Kasumi-1 (cell line): ENCODE measurements around the gene FGD5.
A peak's percentile ranks its signal among the peaks of the same experiment; 100 is the strongest.

Experiments
- DNase-seq, 2 experiments: peaks; one replicate each; lab custom pipeline; 2025; lab: John Stamatoyannopoulos, UW

Gene FGD5

DNA sequence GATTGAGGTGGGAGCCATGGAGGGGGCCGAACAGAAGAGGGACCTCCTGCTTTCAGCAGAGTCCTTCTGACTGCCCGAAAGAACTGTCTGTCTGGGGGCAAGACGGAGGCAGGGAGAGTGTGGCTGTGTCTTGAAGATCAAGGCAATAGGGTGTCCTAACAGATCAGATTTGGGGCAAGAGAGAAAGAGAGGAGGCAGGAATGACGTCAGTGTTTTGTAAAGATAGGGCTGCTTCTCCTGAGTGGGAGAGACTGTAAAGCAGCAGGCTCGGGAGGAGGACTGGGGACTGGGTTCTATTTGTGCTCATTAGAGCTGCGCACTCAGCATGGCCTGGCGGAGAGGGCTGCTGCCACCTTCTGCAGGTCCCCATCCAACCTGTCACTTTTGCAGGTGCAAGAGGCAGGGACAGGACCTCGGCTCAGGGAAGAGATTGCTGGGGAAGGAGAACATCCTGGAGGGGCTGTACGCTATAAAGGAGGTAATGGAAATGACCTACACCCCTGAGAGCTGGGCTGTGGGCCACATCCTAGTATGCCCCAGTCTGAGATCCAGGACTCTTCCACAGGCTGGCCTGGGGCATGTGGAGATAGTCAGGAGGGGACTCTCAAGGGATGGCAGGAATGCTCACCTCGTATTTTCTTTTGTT lies 29.0 kb upstream of the FGD5 start:
- DNase-seq = no peak

DNA sequence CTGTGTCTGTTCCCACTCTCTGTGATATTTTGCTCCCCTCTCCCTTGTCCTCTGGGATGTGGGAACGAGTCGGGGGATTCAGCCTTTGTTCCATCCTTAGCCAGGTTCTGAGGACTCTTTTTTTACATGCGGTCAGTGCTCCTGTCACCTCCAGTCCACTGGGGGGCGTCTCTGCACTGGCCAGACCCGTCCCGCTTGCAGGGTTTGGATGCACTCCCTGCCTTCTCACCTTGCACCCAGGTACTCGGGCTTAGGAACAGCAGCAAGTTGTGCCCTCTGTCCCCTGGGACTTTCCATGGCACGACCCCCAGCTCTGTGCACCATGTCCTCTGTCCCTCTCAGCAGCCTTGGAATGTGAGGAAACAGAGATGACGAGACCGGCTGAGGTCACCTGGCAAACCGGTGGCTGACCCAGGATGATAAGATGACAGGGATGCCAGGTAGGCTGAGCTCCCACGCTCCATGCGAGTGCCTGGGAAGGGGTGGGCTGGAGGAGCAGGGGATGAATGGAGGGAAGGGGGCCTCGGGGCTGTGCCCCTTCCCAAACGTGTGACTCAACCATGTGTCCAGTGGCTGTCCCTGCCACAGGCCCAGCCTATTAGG lies 27.3 kb upstream of the FGD5 start:
- peak; percentile 41 to 51 for DNase-seq

DNA sequence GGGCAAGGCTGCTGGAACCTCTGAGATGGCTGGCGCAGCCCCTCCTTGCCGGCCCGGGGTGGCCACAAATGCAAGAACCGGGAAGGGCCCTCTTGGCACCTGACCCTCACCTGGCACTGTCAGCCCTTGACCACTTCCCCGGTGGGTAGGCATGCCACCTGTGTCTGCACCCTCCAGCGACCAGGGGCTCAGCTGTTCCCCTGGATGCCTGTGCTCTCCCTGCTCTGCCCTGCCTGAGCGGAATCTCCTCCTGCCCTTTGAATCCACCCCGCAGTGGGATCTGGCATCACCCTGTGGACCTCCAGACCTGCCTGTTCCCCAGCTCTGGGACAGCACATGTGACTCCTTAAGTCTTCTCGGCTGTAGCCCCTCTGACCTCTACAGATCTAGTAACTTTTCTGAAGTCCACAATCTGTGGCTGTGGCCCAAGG lies 26.1 kb upstream of the FGD5 start:
- no peak for DNase-seq

- no peak for DNase-seq
Observed at GRCh38 chr3:14793126-14793857, 25.5 kb upstream of the FGD5 start.

DNA sequence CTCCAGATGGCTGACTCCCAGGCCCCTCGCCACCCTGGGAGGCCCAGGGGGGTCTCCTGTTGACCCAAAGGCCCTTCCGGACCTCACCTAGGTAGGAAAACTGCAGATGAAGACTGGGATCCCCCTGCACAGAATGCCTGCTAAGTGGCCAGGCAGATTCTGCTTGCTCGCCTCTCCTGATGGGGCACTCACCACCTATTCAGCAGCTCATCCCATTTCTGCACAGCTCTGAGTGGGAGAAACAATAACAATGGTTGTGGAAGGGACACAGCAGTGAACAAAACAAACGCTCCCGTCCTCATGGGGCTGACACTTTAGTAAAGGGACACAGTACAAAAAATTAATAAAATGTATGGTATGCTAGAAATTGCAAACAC lies 24.9 kb upstream of the FGD5 start:
- DNase-seq = no peak

DNA sequence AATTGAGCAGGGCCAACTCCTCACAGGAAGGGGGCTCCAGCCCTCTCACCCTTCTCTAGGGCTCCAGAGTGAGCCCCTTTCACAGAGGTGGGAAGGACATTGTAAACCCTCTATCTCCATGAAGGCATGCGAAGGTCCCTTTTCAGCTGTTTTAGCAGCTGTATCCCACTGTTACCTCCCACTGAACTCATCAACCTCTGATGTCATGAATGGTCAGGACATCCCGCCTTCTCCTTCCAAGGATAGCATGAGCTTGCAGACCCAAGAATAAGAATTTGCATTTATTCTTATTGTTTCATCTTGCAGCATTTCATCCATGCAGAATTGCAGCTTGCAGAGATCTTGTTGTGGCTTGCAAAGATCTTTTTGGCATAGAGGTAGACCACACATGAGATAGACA lies 24.3 kb upstream of the FGD5 start:
- no peak for DNase-seq

GRCh38 chr3:14795996-14796395 lies 22.8 kb upstream of the FGD5 start:
- DNase-seq = no peak

DNA sequence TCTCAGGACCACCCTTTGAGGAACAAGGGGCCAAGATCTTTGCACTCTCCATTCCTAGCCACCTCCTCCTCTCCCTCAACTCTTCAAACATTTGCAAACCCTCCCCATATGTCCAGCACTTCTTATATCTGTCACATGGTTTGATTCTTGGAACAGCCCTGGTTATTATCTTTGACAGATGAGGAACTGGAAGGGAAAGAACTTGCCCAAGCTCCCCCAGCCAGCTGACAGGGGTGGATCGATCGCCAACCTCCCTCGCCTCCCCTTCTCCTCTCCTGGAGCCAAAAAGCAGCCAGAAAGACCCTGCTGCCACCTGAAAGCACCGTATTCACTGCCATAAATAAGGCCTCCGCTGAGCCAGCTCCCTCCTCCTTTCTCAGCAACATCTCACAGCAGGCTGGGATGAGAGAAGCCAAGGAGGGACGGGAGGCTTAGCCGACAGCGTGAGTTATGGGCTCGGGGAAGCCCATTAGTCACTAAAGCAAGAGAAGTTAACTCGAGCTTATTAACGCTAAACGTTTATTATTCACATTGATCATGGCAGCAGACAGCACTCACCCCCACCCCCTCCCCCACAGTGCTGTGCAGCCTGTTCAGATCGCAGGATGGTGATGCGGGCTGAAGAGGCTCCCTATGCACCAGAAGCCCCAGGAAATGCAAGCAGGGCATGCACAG lies 22.2 kb upstream of the FGD5 start:
- DNase-seq = no peak

DNA sequence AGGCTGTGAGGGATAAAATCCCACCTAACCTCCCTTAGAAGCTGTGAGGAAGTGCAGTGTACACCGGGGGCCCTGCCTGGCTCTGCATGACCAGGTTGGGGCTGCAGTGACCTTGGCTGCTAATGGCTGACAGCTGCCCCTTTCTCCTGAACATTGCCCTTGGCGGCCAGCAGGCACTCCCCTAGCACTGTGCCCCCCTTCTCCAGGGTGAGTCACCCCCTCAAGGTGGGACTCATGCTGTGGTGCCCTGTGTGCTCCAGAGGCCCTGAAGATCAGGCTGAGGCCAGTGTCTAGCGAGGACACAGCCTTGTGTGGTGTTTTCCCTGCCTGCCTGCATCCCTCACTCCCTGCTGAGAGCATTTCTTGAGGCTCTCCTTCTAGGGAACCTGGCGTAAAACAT lies 21.0 kb upstream of the FGD5 start:
- no peak for DNase-seq

DNA sequence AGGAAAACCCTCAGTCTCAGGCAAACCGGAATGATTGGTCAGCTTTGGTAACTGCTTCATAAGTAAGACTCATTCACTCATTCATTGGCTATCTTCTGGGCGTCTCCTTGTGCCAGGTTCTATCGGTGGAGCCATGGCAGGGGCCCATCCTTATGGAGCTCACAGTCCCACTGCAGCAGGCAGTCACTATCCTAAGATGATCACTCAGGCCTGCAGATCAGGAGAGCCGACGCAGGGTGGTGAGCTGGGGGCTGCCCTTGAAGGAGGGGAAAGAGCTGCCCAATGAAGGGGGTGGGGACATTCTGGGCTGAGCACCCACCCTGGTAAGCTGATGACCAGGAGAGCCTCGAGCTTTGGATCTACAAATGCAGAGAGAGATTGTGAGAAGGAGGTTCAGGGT lies 20.5 kb upstream of the FGD5 start:
- no peak for DNase-seq

- DNase-seq = no peak
Observed at GRCh38 chr3:14799146-14799545, 19.6 kb upstream of the FGD5 start.

- DNase-seq = no peak
Observed at GRCh38 chr3:14801031-14801430, 17.7 kb upstream of the FGD5 start.

- no peak for DNase-seq
Observed at GRCh38 chr3:14801668-14802380, 16.9 kb upstream of the FGD5 start.

DNA sequence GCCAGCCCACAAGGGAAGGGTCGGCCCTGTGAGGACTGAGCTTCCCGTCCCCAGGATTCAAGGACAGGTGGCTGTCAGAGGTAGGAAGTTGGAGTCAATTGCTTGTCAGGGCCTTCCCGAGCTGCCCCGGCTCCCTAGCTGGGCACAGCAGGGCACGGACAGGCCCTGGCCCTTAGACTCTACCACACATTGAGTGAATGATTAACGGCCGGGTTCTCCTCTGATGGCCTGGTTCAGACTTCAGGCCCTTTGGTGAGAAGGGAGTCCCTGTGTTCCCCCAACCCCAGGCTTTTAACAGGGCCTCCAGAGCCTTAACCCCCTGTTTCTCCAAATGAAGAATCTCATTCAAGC lies 16.4 kb upstream of the FGD5 start:
- DNase-seq = no peak

DNA sequence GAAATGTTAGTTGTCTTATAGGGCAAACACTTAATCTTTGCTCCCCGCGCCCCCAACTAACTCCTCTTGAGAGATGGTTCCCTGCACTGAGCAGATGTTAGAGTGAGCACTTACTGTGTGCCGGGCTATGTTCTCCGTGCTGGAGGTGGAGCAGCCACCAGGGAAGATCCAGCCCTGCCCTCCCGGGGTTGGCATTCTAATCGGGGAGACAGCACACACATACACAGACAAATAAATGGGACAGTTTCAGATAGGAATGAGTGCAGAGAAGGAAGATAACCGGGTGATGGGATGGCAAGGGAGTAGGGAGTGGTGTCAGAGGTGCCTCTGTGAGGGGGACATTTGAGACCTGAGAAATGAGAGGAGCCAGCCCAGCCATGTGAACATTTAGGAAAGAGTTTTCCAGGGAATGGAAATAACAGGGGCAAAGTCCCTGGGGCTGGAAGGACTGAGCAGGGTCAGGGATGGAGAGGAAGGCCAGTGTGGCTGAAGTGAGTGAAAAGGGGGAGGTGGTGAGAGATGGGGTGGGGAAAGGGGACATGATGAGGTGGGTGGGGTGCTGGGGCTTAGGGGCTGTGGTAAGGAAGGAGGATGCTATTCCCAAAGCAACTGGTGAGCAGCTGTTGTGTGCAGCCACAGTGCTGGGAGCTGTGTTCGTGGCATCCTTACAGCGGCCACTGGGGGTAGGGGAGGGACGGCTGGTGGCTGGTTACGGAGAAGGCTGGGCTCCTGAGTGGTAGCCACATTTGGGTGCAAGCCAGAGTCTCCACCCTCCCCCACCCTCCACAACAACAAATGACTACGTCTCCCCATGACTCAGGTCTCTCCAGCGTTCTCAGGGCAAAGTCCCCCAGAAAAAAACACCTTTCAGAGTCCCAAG lies 15.4 kb upstream of the FGD5 start:
- DNase-seq = no peak

DNA sequence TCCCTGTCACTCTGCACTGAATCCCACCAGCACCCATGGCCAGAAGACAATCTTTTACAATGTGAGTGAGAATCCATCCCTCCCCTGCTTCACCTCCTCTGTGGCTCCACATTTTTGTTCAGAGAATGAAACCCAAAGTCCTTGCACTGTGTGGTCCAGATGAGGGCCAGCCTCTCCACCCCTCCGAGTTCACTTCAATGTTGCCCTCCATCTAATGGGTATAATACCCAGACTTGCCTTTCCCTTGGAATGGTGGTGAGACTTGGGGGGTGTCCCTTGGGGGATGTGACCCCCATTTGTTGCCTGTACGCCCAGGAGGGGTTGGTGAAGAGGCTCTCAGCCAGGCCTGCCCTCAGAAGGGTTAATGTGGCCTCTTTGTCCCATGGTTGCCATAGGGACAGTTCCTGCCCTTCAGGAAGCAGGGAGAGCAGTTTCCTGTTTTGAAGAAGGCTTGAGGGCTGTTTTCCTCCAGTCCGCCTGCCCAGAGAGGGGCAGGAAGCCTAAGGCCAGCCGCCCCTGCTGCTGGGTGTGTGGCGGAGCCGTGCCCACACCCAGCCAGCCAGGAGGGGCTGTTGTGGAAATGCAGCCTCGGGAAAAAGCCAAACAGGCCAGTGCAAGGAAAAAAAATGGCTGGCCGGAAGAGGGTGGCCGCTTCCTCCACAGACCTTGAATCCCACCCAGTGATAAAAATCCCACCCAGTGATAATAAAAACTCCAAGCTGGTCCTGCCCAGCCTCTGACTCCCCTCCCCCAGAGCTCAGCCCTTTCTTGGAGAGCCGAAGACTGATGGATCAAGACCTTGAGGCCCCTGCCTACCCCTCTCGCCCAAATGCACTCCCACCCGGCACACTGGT lies 14.6 kb upstream of the FGD5 start:
- DNase-seq = peak; percentile 35 to 37

DNA sequence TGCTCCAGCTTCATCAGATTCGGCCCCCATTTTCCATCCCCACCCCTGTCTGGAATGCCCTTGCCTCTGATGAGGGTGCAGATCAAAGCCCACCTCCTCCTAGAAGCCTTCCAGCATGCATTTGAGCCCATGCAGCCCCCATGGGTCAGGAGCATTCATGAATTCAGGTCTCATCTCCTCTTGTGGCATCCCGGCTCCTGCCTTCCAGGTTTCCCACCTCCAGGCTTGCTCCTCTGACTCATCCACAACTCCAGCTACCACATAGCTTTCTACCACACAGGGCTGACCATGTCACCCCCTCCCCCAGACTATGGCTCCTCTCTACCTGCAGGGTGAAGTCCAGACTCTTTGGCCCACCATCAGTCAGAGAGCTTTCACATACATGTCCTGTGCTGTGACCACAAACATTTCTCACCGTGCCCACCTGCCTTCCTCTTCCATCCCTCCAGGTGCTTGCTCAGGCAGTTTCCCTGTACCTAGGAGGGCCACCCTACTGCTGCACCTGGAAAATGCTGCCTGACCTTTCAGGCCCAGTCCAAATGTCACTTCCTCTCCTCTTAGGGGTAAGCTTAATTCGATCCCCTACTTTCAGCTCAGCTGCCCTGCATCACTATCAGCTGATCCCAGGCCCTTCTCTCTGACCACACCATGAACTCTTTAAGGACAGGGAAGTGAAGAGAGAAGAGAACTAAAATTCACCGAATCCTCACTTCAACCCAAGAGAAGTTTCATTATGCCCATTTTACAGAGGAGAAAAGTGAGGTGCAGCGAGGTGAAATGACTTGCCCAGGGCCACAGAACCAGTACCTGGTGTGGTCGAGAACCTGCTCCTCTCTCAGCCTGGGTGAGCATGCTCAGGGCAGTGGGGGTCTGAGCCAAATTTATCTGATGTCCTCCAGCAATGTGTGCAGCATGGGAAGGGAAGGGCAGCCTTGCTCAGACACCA lies 13.7 kb upstream of the FGD5 start:
- DNase-seq = no peak

- no peak for DNase-seq
Observed at GRCh38 chr3:14805961-14806537, 12.7 kb upstream of the FGD5 start.
